MV-4-11 (cell line): ENCODE data around the gene CCDC87.
"Not testable (repeated sequence)": the region's sequence is repeated elsewhere in the genome, so short reads cannot be mapped to it uniquely, and the experiment has no call there.

Experiments used
- DNase-seq: peaks from one replicate; lab custom pipeline; 2025; lab: John Stamatoyannopoulos, UW

The CCDC87 gene

GRCh38 chr11:66592457-66593302 is at the start of gene CCDC87, which contains the start of gene CCS:
CCDC87 (minus strand) TSS chr11:66593063; CDS start chr11:66593015, 48 bp downstream.
CCS (plus strand) TSS chr11:66593185; CDS start chr11:66593262, 77 bp downstream.
- DNase-seq, result peak; percentile 92

- DNase-seq, result no peak
Observed at GRCh38 chr11:66641834-66642233, 49.0 kb upstream of the CCDC87 start.

DNA sequence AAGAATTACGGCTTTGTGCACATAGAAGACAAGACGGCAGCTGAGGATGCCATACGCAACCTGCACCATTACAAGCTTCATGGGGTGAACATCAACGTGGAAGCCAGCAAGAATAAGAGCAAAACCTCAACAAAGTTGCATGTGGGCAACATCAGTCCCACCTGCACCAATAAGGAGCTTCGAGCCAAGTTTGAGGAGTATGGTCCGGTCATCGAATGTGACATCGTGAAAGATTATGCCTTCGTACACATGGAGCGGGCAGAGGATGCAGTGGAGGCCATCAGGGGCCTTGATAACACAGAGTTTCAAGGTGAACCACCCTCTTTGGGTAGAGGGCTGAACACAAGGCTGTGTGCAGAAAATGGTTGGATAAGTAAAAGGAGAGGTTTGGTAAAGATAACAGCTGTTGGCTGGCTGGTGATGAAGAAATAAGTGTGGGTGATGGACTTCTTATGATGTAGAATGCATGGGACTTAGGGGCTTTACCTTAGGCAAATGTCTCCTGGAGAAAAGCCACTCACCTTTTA is 47.0 kb upstream of the CCDC87 start:
- not testable (repeated sequence) for DNase-seq

DNA sequence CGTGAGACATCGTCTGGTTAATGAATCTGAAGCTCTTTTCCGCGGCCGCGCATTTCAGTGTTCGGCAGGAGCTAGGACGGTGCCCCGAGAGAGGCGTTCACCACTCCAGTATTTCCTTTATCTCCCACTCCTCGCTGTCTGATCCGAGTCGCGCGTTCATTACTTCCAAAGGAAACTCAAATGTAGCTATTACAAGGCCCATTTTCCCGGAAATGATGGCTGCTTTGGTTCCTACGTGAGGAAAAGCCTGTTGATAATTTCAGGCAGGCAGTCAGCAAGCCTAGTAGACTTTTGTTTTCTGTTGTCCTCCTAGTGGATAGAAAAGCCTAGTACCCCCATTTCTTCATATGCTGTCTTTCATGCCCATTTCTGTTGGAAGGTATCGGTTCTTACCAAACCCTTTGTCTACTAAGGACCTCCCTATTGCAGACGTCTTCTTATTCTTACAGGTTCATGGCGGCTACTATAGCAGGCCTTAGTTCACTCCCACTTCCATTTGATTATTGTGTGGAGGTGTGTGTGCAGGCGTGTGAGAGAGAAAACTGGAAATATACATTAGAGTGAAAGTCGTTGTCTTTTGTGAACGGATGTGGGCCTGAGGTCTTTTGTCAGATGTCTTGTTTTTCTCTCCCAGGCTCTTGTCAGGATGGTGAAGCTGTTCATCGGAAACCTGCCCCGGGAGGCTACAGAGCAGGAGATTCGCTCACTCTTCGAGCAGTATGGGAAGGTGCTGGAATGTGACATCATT is 46.4 kb upstream of the CCDC87 start:
- peak; percentile 39 for DNase-seq

DNA sequence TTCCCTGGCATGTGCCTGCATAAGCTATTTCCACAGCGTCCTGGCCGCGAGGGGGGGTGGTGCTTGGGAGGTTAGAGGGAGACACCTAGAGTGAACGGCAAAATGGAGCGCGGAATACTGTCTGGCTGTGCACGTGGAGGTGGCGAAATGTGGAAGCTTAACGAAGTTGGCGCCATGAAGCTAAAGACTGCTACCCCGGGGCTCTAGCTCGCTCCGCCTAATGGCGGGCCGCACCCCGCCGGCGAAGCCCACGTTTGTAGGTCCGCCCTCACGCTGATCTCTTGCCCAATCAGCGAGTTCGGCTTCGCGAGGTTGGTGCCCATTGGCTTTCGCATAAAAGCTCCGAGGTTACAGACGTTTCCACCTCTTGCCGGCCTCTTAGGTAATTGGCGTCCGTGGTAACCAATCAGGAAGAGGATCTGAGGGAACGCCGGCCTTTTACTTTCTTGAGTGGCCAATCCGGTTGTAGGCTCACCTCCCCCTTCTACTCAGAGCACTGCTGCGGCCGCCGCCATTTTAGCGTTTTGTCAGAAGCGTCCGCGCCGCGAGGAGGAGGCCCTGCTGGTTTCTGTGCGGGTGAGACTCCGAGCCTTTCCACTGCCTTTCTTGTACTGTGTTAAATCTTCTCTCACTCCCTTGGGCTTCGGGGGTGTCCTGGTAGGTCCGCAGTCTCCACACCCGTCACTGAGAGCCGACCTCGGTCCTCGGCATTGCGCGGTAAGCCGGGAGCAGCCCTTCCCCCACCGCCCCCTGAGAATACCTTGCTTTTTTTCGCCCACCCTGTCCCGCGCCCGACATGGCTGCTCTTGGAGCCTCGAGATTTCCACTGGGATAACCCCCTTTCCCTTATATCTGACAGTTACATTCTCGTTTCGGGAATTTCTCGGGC is 45.6 kb upstream of the CCDC87 start, which contains the start of gene RBM4:
Gene RBM4 (plus strand): TSS at position 527 of the 889 bp plus-strand sequence. CDS start 1,009 bp downstream, outside the sequence.
- peak; percentile 100 for DNase-seq

DNA sequence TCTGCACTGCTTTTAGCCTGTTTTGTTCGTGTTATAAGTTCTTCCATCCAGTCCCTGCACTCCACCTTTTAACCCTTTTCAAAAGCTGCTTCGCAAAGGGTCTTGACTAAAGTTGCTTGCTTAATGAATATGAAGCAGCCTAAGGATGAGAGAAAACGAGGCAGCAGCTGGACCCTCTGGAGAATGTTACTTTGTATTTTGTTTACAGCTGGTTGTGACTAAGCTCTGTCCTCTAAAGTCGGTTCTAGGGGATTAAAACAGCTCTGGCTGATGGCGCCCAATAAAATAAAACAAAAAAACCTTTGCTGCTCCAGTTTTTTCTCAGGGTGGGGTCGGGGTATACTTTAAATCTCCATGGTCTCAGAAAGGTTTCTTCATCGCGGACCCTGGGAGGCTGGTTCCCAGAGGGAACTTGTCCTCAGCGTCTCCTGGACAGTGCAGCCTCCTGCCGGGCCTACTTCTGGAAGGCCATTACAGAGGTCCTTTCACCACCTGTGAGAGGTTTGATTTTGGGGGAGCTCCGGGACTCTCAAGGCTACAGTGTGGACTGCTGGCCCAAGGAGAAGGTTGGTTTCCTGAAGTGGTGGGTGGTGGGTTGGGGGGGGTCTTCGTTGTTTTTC is 44.8 kb upstream of the CCDC87 start:
- DNase-seq, result no peak

DNA sequence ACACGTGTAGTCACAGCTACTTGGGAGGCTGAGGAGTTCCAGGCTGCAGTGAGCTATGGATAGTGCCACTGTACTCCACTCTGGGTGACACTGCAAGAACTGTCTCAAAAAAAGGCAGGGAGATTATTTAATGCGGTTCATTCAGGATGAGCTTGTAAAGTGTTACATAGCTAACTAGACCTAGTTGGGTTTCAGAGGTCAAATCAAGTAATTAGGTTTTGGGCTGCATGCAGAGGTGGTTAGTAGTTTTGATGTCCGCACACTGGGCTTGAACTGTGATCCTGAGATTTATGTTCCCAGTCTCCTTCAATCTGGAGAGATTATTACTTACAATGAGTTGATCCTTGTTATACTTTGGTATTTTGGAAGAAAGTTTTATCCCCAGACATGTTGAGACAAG is 43.5 kb upstream of the CCDC87 start:
- DNase-seq, result no peak

GRCh38 chr11:66632952-66633351 is 40.1 kb upstream of the CCDC87 start:
- DNase-seq, result no peak

DNA sequence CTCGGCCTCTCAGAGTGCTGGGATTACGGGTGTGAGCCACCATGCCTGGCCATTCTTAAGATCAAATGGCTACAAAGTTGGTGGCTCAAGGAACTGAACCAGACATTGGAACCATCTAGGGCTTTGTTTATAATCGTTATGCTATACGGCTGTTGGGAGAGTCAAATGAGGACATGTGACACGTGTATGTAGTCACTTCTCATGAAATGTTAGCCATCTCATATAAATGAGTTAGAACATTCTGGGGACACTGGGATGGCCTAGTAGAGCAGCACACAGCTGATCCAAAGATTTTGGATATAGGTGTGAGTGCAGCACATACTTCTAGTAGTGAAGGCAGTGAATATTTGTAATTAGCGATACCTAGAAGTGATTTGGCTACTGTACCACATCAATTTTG is 39.0 kb upstream of the CCDC87 start:
- no peak for DNase-seq

- no peak for DNase-seq
Observed at GRCh38 chr11:66629356-66629755, 36.5 kb upstream of the CCDC87 start.

- DNase-seq, result no peak
Observed at GRCh38 chr11:66628061-66628603, 35.3 kb upstream of the CCDC87 start.

- DNase-seq, result peak; percentile 45
Observed at GRCh38 chr11:66626926-66627325, 34.1 kb upstream of the CCDC87 start.

GRCh38 chr11:66626382-66626781 is 33.5 kb upstream of the CCDC87 start:
- DNase-seq, result no peak

DNA sequence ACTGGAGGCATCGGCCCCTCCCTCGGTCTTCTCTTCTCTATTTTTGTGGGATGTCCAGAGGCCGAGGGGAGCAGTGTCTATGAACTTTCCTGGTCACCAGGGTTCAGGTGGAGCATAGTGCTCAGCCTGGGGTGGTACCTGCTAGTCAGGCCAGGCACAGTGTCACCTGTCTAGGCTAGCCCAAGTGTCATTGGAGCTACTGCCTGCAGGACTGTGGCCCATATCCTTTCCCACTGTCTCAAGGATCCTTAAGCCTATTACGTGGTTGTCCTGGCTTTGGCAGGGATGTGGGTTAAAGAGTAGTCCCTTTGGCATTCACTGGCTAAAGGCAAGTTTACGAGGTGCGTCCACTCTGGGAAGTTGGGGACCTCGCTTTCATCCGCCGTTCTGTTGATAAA is 32.9 kb upstream of the CCDC87 start:
- DNase-seq, result no peak

DNA sequence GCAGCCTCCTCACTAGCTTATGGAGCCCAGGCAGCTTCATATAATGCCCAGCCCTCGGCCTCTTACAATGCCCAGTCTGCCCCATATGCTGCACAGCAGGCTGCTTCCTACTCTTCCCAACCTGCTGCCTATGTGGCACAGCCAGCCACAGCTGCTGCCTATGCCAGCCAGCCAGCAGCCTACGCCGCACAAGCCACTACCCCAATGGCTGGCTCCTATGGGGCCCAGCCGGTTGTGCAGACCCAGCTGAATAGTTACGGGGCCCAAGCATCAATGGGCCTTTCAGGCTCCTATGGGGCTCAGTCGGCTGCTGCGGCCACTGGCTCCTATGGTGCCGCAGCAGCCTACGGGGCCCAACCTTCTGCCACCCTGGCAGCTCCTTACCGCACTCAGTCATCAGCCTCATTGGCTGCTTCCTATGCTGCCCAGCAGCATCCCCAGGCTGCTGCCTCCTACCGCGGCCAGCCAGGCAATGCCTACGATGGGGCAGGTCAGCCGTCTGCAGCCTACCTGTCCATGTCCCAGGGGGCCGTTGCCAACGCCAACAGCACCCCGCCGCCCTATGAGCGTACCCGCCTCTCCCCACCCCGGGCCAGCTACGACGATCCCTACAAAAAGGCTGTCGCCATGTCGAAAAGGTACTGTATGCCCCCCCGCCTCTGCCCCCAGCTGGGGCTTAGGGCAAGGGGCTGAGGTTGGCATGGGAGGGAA is 32.3 kb upstream of the CCDC87 start:
- DNase-seq, result no peak

DNA sequence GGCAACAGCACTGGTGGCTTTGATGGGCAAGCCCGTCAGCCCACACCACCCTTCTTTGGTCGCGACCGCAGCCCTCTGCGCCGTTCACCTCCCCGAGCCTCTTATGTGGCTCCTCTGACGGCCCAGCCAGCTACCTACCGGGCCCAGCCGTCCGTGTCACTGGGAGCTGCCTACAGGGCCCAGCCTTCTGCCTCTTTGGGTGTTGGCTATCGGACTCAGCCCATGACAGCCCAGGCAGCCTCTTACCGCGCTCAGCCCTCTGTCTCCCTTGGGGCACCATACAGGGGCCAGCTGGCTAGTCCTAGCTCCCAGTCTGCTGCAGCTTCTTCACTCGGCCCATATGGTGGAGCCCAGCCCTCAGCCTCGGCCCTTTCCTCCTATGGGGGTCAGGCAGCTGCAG is 31.6 kb upstream of the CCDC87 start:
- no peak for DNase-seq

- peak; percentile 95 for DNase-seq
Observed at GRCh38 chr11:66619080-66619554, 26.3 kb upstream of the CCDC87 start.

GRCh38 chr11:66617155-66617834 is 24.4 kb upstream of the CCDC87 start:
- DNase-seq, result peak; percentile 63

DNA sequence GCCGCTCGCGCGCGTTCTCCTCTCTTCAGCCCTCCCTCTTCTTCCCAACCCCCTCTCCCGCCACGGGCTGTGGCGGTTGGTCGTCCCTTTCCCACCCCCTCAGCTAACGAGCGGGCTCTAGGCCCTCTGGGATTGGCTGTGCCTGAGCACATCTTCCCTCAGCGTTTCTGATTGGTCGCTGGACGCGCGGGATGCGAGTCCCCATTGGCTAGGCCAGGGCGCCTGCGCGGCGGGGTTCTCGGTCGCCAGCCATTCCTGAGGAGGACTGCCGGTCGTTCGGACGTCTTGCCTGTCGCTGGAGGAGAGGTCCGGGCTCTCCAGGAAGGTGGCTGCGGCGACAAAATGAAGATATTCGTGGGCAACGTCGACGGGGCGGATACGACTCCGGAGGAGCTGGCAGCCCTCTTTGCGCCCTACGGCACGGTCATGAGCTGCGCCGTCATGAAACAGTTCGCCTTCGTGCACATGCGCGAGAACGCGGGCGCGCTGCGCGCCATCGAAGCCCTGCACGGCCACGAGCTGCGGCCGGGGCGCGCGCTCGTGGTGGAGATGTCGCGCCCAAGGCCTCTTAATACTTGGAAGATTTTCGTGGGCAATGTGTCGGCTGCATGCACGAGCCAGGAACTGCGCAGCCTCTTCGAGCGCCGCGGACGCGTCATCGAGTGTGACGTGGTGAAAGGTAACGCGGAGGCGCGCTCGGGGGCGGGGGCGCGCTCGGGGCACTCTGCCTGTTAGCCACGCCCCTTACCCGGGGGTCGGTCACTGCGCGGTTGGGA is 23.7 kb upstream of the CCDC87 start, which contains the start of gene RBM14:
Gene RBM14 (plus strand): TSS at position 252 of the 776 bp plus-strand sequence. CDS start 91 bp downstream, at position 343.
- DNase-seq, result peak; percentile 99
